HCT116 (cell line): Measurements from ENCODE around the gene TNFSF13. TPM values are rescaled to one million over a fixed set of nuclear protein-coding genes. Genes with fewer than 3 reads are reported as not detected.

ENCODE experiments used
- CBX3 ChIP-seq: IDR thresholded peaks from 2 replicates; pipeline ENCODE4 v1.6.1; 2012; ENCODE audit warnings: low read depth
- CTCF ChIP-seq, 3 experiments: fragments of 200-600 bp in 1 of 3; sonication (generic) in 1 of 3; IDR thresholded peaks in 2 of 3; conservative IDR thresholded peaks in 1 of 3; 2 replicates each; pipeline ENCODE4 v1.5.1; 2012 to 2017; ENCODE audit warnings: low read depth in 2 of 3, low read length in 2 of 3, antibody characterized with exemption in 1 of 3, borderline replicate concordance in 1 of 3, control low read depth in 1 of 3, mild to moderate bottlenecking in 1 of 3, mixed read lengths in 1 of 3, mixed run types in 1 of 3, moderate library complexity in 1 of 3; ENCODE audit not compliant: insufficient read depth in 1 of 3
- EGR1 ChIP-seq: IDR thresholded peaks from 2 replicates; pipeline ENCODE4 v1.6.1; 2012; ENCODE audit warnings: low read depth
- ELF1 ChIP-seq: IDR thresholded peaks from 2 replicates; pipeline ENCODE4 v1.6.1; 2012; ENCODE audit warnings: low read depth, borderline replicate concordance
- EZH2 ChIP-seq: fragments of 200-600 bp; sonication (generic); IDR thresholded peaks from 2 replicates; pipeline ENCODE4 v1.6.1; 2017; ENCODE audit warnings: antibody characterized with exemption, mixed run types
- EZH2phosphoT487 ChIP-seq: fragments of 200-600 bp; IDR thresholded peaks from 2 replicates; pipeline ENCODE4 v1.6.1; 2018; ENCODE audit warnings: antibody characterized with exemption, borderline replicate concordance
- FOSL1 ChIP-seq: IDR thresholded peaks from 2 replicates; pipeline ENCODE4 v1.6.1; 2012; ENCODE audit warnings: low read depth
- JUND ChIP-seq: IDR thresholded peaks from 2 replicates; pipeline ENCODE4 v1.6.1; 2012
- POLR2AphosphoS5 ChIP-seq: IDR thresholded peaks from 2 replicates; pipeline ENCODE4 v1.6.1; 2011; ENCODE audit warnings: mild to moderate bottlenecking, low read depth, low read length, moderate library complexity
- RAD21 ChIP-seq: IDR thresholded peaks from 2 replicates; pipeline ENCODE4 v1.6.1; 2012; ENCODE audit warnings: low read depth, mild to moderate bottlenecking
- SP1 ChIP-seq: IDR thresholded peaks from 2 replicates; pipeline ENCODE4 v1.6.1; 2012; ENCODE audit warnings: low read depth
- SRF ChIP-seq: IDR thresholded peaks from 2 replicates; pipeline ENCODE4 v1.6.1; 2012; ENCODE audit warnings: low read depth
- ZFX ChIP-seq: fragments of 450-650 bp; IDR thresholded peaks from 2 replicates; pipeline ENCODE4 v1.6.1; 2017
- ZNF274 ChIP-seq: fragments of 200-500 bp; sonication (Bioruptor generic); IDR thresholded peaks from 2 replicates; pipeline ENCODE4 v1.6.1; 2014; ENCODE audit warnings: mild to moderate bottlenecking, low read depth, low read length, inconsistent platforms
- total RNA-seq: library from RNA; stranded (reverse); gene quantifications from one replicate; pipeline ENCODE4 v1.2.1, GENCODE V29; 2021; ENCODE audit not compliant: unreplicated experiment
- TF ChIP-seq, protein P1 (sequence below): IDR thresholded peaks from 2 replicates; pipeline ENCODE4 v1.6.1; 2012

TNFSF13 gene
- total RNA-seq, 1 experiment from 2014 or later = 0.71 TPM

GRCh38 chr17:7561028-7561575 is 2.6 kb downstream of the TNFSF13 start (continued):
- TF ChIP-seq CTCF (IDR thresholded peaks at IDR 0.05 in 2 of 3, conservative IDR thresholded peaks at IDR 0.05 in 1 of 3; ENCODE audit: borderline replicate concordance in 1 of 3, insufficient read depth in 1 of 3, low read depth in 2 of 3, low read length in 2 of 3) (peak; percentile 73 to 88 (median 78)), SRF (no peak), SP1 (no peak), RAD21 (peak; percentile 90), ZFX (no peak), POLR2AphosphoS5 (peak; percentile 45; the same call in 1 of the 2 replicates), EZH2 (no peak), EZH2phosphoT487 (no peak), JUND (no peak), FOSL1 (no peak), ZNF274 (no peak), EGR1 (no peak), CBX3 (no peak), ELF1 (no peak)
- TF ChIP-seq, protein P1, sequence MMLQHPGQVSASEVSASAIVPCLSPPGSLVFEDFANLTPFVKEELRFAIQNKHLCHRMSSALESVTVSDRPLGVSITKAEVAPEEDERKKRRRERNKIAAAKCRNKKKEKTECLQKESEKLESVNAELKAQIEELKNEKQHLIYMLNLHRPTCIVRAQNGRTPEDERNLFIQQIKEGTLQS = no peak
- TF ChIP-seq, all 23 proteins: peak for 4
